Measurements from ENCODE around the gene BIRC3. TPM values are rescaled to one million over a fixed set of nuclear protein-coding genes. Genes with fewer than 3 reads are reported as not detected.

The BIRC3 gene
- total and polyA plus RNA-seq, 3 donors from 2014 or later: 6.2 to 10.9 (median 6.4) TPM

- no peak overlapping the region for H3K4me3 ChIP-seq
- no peak overlapping the region for H3K27ac ChIP-seq
- H3K9me3 ChIP-seq: no peaks in the 10 kb centered on the region
- peak; percentile 52 for DNase-seq
- H3K27me3 ChIP-seq: no peaks in the 10 kb centered on the region
- no peaks in the 10 kb centered on the region for H3K36me3 ChIP-seq (ENCODE audit: low read depth, missing control alignments)
- TF ChIP-seq, protein P1, sequence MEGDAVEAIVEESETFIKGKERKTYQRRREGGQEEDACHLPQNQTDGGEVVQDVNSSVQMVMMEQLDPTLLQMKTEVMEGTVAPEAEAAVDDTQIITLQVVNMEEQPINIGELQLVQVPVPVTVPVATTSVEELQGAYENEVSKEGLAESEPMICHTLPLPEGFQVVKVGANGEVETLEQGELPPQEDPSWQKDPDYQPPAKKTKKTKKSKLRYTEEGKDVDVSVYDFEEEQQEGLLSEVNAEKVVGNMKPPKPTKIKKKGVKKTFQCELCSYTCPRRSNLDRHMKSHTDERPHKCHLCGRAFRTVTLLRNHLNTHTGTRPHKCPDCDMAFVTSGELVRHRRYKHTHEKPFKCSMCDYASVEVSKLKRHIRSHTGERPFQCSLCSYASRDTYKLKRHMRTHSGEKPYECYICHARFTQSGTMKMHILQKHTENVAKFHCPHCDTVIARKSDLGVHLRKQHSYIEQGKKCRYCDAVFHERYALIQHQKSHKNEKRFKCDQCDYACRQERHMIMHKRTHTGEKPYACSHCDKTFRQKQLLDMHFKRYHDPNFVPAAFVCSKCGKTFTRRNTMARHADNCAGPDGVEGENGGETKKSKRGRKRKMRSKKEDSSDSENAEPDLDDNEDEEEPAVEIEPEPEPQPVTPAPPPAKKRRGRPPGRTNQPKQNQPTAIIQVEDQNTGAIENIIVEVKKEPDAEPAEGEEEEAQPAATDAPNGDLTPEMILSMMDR (IDR thresholded peaks at IDR 0.05): peak in 1 of 3 experiments; percentile 22
- TF ChIP-seq POLR2A (IDR thresholded peaks at IDR 0.05): no peak
- WGBS, 2 donors: 18 to 23% methylated on average over 13 of the region's 13 CpGs
- intact Hi-C loops (cut with DNase I; ENCODE audit: low total_unique reads): loop anchor here (10.0 kb wide), 1 partner anchor 215 kb away; no protein-coding TSS in a partner anchor
- H3K4me1 ChIP-seq: no peaks in the 10 kb centered on the region
These were observed 37.6 kb upstream of the BIRC3 start for GRCh38 chr11:102279641-102280170.

GRCh38 chr11:102280245-102280833, 36.9 kb upstream of the BIRC3 start:
- Histone ChIP-seq H3K27me3 (no peaks in the 10 kb centered on the region), H3K4me1 (no peaks in the 10 kb centered on the region), H3K9me3 (no peaks in the 10 kb centered on the region), H3K27ac (no peak overlapping the region), H3K36me3 (ENCODE audit: low read depth, missing control alignments) (no peaks in the 10 kb centered on the region), H3K4me3 (no peak overlapping the region)
- TF ChIP-seq, protein P1 (IDR thresholded peaks at IDR 0.05): no peak
- TF ChIP-seq POLR2A (IDR thresholded peaks at IDR 0.05): no peak
- no peak for DNase-seq
- WGBS, 2 donors: 87 to 90% methylated on average over 4 of the region's 4 CpGs
- intact Hi-C loops (cut with DNase I; ENCODE audit: low total_unique reads): loop anchor here (10.0 kb wide), 1 partner anchor 214 kb away; no protein-coding TSS in a partner anchor

- no peak for DNase-seq
- H3K36me3 ChIP-seq (ENCODE audit: low read depth, missing control alignments): no peaks in the 10 kb centered on the region
- H3K4me1 ChIP-seq: no peaks in the 10 kb centered on the region
- 74 to 94% methylated on average over 1 of the region's 1 CpG for WGBS, 2 donors
- no peak overlapping the region for H3K27ac ChIP-seq
- intact Hi-C loops (cut with DNase I; ENCODE audit: low total_unique reads): loop anchor here (10.0 kb wide), 1 partner anchor 212 kb away; no protein-coding TSS in a partner anchor
- TF ChIP-seq POLR2A (IDR thresholded peaks at IDR 0.05): no peak
- TF ChIP-seq, protein P1 (IDR thresholded peaks at IDR 0.05): no peak
- no peak overlapping the region for H3K4me3 ChIP-seq
- no peaks in the 10 kb centered on the region for H3K27me3 ChIP-seq
- H3K9me3 ChIP-seq: no peaks in the 10 kb centered on the region
These were observed 34.2 kb upstream of the BIRC3 start for GRCh38 chr11:102283116-102283485.

GRCh38 chr11:102284008-102284407, 33.3 kb upstream of the BIRC3 start:
- intact Hi-C loops (cut with DNase I; ENCODE audit: low total_unique reads): loop anchor here (10.0 kb wide), 1 partner anchor 211 kb away; no protein-coding TSS in a partner anchor

More at GRCh38 chr11:102284008-102284407, 33.3 kb upstream of the BIRC3 start:
- TF ChIP-seq, protein P1 (IDR thresholded peaks at IDR 0.05): no peak
- no peak for TF ChIP-seq POLR2A (IDR thresholded peaks at IDR 0.05)
- Histone ChIP-seq H3K27me3 (no peaks in the 10 kb centered on the region), H3K27ac (no peak overlapping the region), H3K4me1 (peaks cover 9% of the 10 kb centered on the region), H3K4me3 (no peak overlapping the region), H3K36me3 (ENCODE audit: low read depth, missing control alignments) (no peaks in the 10 kb centered on the region), H3K9me3 (no peaks in the 10 kb centered on the region)
- DNase-seq: no peak
- WGBS, 2 donors: 93 to 94% methylated on average over 3 of the region's 3 CpGs

Data from testis (tissue), 3 donors.